ENCODE results near the gene P2RX3.
"Not testable (repeated sequence)": the region's sequence is repeated elsewhere in the genome, so short reads cannot be mapped to it uniquely, and the experiment has no call there.

Gene P2RX3

DNA sequence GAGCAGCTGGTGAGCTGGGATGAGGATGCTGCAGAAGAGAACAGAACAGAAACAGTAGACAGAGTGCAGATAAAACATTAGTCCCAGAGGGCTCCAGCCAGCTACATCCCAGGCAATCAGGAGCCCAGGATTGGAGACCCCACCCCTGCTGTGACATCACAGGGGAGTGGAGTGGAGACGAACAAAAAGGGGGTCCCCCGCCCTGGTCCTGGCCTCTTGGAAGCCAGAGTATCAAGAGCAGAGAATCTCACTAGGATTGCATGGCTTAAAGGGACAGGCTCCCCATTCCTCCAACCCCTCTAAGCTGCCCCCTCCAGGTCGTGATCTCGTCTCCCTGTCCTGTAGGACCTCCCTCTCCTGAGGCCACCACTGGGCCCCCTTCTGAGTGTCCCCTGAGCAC is at the start of gene P2RX3:
Gene P2RX3, plus strand, starts transcription at position 211 of the 400 bp plus-strand sequence. CDS start 199 bp downstream, outside the sequence.
- no peak within 1 kb of the TSS for H3K4me3 ChIP-seq (ENCODE audit: low read length)
- TF ChIP-seq ZNF274 (IDR thresholded peaks at IDR 0.05; ENCODE audit: low read depth, low read length): no peak

DNA sequence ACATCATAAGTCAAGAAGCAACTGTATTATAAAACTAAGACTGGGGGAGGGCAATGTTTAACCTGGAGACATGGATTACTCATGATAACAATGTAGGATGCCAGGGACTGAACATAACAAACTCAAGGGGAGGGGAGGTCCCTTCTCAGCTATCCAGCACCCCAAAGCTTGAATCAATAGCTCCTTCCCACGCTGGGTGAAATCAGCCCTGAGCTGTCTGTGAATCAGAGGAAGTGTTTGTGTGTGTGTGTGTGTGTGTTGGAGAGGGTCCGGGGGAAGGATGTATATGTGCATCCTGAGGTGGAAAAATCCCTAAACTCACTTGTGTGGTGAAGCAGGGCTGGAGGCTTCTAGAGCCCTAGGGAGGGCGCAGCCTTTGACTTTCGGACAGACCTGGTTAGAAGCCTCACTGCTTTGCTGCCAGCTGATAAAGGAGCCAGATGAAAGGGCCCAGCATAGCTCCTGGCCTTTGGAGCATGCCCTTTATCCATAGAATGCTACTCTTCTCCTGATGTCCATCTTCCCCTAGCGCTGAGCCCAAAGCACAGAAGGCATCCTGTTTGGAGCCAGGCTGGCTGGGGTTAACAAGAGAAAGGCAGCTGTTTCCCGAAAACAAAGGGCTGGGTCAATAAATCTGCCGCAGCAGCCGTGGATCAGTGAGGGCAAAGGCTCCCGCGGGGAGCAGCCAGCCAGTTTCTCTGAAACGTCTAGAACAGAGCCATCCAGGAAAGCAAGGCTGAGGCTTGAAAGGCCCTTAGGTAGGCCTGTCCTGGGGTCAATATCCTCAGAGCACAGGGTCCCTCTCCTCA is 49.2 kb upstream of the P2RX3 start:
- no peak for TF ChIP-seq ZNF274 (IDR thresholded peaks at IDR 0.05; ENCODE audit: low read depth, low read length)
- no peak overlapping the region for H3K4me3 ChIP-seq (ENCODE audit: low read length)

DNA sequence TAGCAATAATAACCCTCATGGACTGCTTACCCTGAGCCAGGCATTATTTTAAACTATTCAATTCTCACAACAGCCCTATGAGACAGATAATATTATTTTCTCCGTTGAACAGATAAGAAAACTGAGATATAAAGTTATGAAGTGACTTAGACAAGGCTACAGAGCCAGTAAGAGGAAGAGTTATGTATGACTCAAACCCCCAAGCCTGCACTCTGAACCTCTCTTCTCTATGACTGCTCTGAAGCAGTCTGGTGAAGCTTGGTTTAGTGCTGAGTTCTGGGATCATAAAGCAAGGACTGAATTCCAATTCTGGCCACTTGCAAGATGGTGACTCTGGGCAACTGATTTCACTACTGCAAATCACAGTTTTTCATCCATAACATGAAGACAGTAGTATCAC is 47.9 kb upstream of the P2RX3 start:
- no peak overlapping the region for H3K4me3 ChIP-seq (ENCODE audit: low read length)
- no peak for TF ChIP-seq ZNF274 (IDR thresholded peaks at IDR 0.05; ENCODE audit: low read depth, low read length)

DNA sequence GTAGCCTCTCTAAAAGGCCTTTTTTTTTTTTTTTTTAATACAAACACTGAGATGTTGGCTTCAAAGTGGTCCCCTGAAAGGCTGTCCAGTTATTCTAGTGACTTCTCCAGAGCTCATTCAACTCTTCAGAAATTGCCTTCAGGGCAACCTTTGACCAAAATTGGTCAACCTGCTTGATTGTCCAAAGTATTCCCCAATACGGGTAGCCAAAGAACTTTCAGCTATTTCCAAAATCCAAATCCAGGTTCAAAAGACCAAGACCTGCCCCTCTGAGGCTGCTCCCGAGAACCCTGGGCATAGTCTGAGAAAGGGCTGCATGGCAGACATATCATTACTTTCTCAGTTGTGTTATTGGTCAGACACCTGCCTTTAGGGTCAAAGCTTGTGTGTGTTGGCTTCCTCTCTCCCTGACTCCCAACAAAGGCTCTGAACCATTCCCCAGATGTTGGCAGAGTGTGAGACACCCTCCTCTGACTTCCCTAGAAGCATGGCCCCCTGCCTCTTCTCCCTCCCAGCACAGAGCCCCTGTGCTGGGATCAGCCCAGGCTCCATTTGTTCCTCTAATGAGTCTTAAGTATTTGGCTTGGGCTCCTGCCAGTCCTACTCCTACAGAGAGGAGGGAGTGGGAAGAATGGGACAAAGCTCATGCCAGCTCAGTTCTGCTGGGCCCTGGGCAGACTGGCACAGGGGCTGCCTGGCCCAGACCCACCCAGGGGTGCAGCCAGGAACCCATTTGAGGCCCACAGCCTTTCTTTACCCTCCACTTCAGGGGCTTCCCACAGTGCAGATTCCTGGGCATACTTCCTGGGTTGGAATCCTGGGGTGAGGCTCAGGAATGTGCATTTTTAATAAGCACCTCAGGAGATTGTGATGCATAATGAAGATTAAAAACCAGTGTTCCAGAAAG is 43.7 kb upstream of the P2RX3 start:
- no peak overlapping the region for H3K4me3 ChIP-seq (ENCODE audit: low read length)

DNA sequence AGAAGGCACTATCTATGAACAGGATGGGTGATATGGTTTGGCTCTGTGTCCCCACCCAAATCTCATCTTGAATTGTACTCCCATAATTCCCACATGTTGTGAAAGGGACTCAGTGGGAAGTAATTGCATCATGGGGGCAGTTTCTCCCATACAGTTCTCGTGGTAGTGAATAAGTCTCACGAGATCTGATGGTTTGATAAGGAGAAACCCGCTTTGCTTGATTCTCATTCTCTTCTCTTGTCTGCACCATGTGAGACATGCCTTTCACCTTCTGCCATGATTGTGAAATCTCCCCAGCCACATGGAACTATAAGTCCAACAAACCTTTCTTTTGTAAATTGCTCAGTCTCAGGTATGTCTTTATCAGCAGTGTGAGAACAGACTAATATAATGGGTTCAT is 41.9 kb upstream of the P2RX3 start:
- H3K4me3 ChIP-seq (ENCODE audit: low read length): not testable (repeated sequence)

More for the DNA sequence above, 43.7 kb upstream of the P2RX3 start:
- TF ChIP-seq ZNF274 (IDR thresholded peaks at IDR 0.05; ENCODE audit: low read depth, low read length): no peak

DNA sequence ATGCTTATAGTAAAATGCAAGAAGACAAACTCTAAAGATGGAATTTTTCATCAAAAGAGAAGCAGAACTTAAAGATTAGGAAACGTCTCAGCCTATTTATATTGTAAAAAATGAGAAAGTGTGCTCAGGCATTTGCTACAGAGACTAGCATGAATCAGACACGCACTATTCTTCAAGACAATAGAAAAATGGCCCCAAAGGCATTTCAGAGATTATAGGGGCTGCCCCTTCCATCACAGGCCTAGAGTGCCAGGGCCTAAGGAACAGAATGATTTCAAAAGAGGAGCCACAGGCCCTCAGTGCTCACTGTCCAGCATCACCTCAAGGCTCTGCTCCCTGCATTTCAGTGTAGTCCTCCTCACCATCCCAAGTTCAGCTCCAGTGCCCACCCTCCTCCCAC is 40.9 kb upstream of the P2RX3 start:
- no peak overlapping the region for H3K4me3 ChIP-seq (ENCODE audit: low read length)
- no peak for TF ChIP-seq ZNF274 (IDR thresholded peaks at IDR 0.05; ENCODE audit: low read depth, low read length)

DNA sequence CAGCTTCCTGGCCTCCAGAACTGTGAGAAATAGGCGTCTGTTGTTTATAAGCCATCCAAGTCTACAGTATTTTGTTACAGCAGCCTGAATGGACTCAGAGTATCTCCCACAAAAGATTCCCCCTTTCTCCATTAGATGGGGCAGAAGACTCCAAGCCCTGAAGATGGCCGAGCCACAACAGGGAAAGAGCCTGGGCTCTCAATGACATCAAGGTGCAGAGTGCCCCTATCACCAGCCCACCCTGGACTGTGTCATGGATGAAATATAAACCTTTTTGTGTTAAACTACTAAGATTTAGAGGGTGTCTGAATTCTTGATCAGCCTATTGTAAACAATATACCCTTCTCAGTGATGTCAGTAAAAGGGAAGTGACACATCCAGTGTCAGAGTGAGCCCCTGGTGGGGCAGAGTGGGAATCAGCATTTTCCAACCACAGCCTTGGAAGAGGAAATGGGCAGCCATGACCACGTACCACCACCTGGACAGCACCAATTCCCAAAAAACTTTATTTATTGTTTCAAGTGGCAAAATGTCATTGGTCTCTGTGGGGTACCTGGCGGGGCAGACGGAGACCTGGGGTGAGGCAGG is 38.9 kb upstream of the P2RX3 start:
- no peak overlapping the region for H3K4me3 ChIP-seq (ENCODE audit: low read length)

DNA sequence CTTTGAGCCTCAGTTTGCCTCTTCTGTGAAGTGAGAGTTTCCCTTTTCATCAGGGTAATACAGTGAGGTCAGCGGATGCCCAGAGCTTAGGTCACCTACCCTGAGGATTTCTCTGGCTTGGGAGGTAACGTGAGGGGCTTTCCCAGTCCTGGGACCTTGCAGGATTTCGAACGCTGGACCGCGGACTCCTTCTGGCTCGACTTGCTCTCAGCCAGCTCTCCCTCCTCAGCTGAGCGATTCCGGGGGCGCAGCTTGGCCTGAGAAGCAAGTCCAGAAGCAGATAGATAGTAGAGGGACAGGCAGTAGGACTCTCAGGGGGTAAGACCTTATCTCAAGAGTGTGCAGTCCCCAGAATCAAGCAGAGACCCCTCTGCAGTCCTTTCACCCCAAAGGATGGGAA is 37.4 kb upstream of the P2RX3 start:
- TF ChIP-seq ZNF274 (IDR thresholded peaks at IDR 0.05; ENCODE audit: low read depth, low read length): no peak
- H3K4me3 ChIP-seq (ENCODE audit: low read length): no peak overlapping the region

More for the DNA sequence above, 38.9 kb upstream of the P2RX3 start:
- TF ChIP-seq ZNF274 (IDR thresholded peaks at IDR 0.05; ENCODE audit: low read depth, low read length): no peak

DNA sequence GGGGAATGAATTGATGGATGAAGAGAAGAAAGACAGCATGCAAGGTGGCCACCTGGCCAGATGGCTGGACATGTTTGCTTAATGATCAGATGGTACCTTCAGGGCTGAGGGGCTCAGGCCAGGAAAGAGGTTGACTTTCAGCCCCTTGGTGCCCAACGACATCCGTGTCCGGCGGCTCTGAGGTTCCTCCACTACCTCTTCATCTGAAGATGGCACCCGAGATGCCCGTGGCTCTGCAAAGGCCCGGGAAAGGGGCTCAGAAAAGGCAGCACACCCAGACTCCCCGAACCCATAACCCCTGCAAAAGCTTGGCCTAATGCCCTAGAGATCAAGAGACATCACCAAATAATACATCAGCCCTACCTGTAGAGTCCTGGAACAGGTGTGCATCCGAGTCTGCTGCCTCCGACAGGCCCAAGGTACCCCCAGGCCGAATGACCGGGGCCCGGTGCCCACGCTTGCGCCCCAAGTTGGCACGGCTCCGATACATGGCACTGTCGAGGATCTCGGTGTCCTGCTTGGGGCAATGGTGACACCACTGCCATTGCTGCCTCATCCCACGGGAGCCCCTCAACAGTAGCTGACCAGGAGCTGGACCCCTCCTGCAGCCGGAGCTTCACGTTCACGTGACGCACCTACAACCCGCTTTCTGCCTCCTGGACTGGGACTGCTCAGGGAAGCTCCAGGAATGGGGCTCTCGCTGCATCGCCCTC is 36.3 kb upstream of the P2RX3 start:
- H3K4me3 ChIP-seq (ENCODE audit: low read length): no peak overlapping the region
- TF ChIP-seq ZNF274 (IDR thresholded peaks at IDR 0.05; ENCODE audit: low read depth, low read length): no peak

DNA sequence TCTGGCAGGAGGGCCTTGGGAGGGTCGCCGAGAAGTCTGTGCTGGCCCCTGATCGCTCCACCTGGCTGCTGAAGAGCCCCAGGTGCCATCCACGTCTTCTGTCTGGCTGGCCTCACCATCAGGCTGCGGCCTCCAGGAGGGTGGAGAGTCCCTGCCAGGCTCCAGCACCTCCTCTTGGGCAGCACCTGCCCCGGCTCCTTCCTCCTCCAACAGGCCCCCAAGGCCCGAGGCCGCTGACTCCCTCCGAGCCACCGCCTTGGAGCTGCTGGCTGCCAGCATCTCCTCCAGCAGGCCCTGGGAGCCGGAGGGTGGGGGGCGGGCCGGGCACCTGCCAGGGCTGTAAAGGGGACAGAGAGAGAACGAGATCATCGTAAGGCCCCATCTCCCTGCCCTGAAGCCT is 35.7 kb upstream of the P2RX3 start:
- TF ChIP-seq ZNF274 (IDR thresholded peaks at IDR 0.05; ENCODE audit: low read depth, low read length): no peak
- H3K4me3 ChIP-seq (ENCODE audit: low read length): no peak overlapping the region

DNA sequence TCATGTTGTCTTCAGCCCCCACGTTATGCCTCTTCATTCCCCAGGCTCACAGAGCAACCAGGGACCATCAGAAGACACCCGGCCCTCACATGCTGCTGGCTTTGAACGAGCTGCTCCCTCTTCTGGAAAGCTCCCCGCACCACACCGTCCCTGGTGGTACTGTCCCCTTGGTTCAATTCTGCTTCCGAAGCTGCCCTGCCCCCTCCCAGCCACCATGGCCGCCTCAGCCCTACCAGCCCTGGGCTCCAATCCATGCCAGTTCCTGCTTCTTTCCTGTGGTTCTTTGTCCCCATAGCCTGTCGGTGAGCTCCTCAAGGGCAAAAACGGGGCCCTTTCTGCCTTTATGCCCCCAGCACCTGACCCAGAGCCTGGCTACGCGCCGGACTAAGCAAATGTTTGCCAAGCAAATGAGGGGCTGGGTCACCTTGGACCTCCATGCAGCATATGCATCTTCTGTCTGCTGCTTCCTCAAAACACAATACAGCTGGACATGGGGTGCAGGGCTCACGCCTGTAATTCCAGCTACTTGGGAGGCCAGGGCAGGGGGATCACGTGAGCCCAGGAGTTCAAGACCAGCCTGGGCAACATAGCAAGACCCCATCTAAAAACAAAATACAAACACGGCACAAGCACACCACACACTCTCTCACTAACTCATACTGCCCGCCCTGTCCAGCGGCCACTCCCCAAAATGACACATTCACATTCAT is 34.7 kb upstream of the P2RX3 start:
- no peak overlapping the region for H3K4me3 ChIP-seq (ENCODE audit: low read length)
- TF ChIP-seq ZNF274 (IDR thresholded peaks at IDR 0.05; ENCODE audit: low read depth, low read length): no peak

DNA sequence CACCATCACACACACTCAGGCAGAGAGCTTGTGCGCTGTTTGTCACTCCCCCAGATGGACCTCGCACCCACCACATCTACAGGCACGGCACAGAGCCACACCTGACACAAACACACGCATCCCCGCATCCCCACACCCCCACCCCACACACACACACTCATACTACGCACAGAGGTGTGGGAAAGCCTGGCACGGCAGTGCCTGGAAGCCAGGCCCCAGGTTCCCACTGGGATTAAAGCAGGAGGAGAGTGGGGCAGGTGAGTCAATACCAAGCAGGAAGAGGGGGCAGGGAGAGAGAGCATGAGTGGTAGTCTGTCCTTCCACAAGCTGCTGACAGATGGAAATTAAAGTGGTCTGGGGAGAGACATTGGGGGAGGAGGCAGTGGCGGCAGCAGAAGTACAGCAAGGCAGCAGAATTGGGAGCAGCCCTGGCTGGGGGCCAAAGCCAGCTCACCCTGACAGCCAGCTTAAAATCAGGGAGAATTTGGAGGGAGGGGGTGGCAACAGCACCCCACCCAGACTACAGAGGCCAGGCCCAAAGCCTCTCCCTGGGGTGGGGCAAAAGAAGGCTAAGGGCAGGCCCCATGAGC is 34.1 kb upstream of the P2RX3 start:
- no peak overlapping the region for H3K4me3 ChIP-seq (ENCODE audit: low read length)
- no peak for TF ChIP-seq ZNF274 (IDR thresholded peaks at IDR 0.05; ENCODE audit: low read depth, low read length)

DNA sequence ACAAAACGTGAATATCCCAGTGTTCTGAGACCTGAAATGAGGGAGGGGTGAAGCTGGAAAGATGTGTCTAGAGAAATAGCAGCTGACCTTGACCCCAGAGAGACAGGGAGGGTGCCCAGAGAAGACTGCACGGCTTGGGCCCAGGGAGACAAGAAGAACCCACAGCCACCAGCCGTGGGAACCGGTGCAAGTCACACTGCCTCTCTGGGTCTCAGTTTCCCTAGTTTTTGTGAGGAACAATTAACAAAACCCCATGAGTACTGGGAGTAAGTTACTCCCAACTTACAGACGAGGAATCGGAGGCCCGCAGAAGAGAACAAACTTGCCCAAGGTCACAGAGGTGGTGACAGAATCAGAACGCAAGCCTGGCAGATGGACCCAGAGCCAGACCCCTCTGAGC is 32.6 kb upstream of the P2RX3 start:
- TF ChIP-seq ZNF274 (IDR thresholded peaks at IDR 0.05; ENCODE audit: low read depth, low read length): no peak
- no peak overlapping the region for H3K4me3 ChIP-seq (ENCODE audit: low read length)
